Kidney epithelial cell (primary cell): ENCODE measurements around the gene NTM. TPM values are rescaled to one million over a fixed set of nuclear protein-coding genes. Genes with fewer than 3 reads are reported as not detected.

Experiments
- DNase-seq: peaks from one replicate; pipeline ENCODE4 v3.0.0-alpha.2; 2010; ENCODE audit warnings: low read depth
- H3K27me3 ChIP-seq: 2 replicates; pipeline ENCODE4 v1.6.0; 2011; ENCODE audit warnings: low read length; ENCODE audit not compliant: control insufficient read depth, insufficient read depth
- H3K36me3 ChIP-seq: 2 replicates; pipeline ENCODE4 v1.5.1; 2011; ENCODE audit warnings: low read length; ENCODE audit not compliant: control insufficient read depth, insufficient read depth
- H3K4me3 ChIP-seq: 2 replicates; pipeline ENCODE4 v1.5.1; 2011; ENCODE audit warnings: low read depth, mild to moderate bottlenecking, control low read depth, low read length
- total RNA-seq: library from RNA; depleted of rRNA; stranded (reverse); fragments of >200 nt; gene quantifications from 2 replicates; pipeline ENCODE4 v1.2.3, GENCODE V29; 2015
- TF ChIP-seq, protein P1 (sequence below): IDR thresholded peaks from 2 replicates; pipeline ENCODE4 v1.5.1; 2011; ENCODE audit warnings: mild to moderate bottlenecking, moderate library complexity, low read length, control low read depth, inconsistent platforms; ENCODE audit not compliant: insufficient read depth, poor library complexity, severe bottlenecking

NTM gene
- total RNA-seq, 1 donor from 2014 or later: 111 TPM

DNA sequence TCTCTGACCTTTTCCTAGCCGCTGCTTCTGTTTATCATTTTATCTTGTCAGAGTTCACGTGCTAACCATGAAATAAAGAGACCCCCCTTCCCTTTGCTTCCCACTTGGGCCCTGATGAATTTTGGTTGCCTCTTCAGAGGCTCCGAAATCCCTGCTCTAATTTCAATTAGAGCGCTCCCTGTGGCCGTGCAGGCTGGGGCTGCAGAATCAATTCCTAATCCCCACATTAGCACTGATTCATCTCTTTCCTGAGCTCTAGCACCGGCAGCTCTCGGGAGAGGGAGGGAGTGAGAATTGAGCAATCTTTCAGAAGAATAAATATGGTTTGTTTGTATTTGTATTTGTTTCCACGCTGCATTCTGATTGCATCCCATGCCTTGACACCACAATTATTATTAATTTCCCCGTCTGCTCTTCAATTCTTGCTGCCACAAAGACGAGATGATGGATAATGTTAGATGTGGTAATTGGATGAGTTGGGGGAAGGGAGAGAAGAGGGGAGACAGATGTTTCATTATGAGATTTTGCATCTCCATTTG is 76.9 kb downstream of the NTM start:
- Histone ChIP-seq H3K27me3 (no peaks in the 10 kb centered on the region), H3K36me3 (no peaks in the 10 kb centered on the region), H3K4me3 (no peak overlapping the region)
- DNase-seq: no peak
- TF ChIP-seq, protein P1, sequence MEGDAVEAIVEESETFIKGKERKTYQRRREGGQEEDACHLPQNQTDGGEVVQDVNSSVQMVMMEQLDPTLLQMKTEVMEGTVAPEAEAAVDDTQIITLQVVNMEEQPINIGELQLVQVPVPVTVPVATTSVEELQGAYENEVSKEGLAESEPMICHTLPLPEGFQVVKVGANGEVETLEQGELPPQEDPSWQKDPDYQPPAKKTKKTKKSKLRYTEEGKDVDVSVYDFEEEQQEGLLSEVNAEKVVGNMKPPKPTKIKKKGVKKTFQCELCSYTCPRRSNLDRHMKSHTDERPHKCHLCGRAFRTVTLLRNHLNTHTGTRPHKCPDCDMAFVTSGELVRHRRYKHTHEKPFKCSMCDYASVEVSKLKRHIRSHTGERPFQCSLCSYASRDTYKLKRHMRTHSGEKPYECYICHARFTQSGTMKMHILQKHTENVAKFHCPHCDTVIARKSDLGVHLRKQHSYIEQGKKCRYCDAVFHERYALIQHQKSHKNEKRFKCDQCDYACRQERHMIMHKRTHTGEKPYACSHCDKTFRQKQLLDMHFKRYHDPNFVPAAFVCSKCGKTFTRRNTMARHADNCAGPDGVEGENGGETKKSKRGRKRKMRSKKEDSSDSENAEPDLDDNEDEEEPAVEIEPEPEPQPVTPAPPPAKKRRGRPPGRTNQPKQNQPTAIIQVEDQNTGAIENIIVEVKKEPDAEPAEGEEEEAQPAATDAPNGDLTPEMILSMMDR: no peak

DNA sequence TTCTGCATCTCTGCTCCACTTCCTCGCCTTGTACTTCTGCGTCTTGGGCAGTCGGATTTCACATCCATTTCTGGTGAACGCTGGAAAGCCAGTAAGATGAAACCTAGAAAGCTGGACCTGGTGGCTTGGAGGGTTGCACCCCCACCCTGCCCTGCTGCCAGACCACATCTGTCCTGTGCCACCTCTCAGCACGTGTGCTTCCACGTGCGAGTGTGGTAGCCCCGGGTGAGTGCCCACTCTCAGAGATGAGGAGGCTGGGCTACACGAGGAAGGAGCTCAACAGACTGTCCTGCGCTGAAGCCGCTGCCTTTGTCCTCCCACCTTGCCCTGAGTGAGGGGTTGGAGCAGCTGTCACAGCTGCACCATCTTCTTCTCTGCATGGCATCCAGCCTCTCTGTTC is 77.5 kb downstream of the NTM start:
- Histone ChIP-seq H3K36me3 (no peaks in the 10 kb centered on the region), H3K27me3 (no peaks in the 10 kb centered on the region), H3K4me3 (no peak overlapping the region)
- no peak for DNase-seq
- TF ChIP-seq, protein P1: no peak

DNA sequence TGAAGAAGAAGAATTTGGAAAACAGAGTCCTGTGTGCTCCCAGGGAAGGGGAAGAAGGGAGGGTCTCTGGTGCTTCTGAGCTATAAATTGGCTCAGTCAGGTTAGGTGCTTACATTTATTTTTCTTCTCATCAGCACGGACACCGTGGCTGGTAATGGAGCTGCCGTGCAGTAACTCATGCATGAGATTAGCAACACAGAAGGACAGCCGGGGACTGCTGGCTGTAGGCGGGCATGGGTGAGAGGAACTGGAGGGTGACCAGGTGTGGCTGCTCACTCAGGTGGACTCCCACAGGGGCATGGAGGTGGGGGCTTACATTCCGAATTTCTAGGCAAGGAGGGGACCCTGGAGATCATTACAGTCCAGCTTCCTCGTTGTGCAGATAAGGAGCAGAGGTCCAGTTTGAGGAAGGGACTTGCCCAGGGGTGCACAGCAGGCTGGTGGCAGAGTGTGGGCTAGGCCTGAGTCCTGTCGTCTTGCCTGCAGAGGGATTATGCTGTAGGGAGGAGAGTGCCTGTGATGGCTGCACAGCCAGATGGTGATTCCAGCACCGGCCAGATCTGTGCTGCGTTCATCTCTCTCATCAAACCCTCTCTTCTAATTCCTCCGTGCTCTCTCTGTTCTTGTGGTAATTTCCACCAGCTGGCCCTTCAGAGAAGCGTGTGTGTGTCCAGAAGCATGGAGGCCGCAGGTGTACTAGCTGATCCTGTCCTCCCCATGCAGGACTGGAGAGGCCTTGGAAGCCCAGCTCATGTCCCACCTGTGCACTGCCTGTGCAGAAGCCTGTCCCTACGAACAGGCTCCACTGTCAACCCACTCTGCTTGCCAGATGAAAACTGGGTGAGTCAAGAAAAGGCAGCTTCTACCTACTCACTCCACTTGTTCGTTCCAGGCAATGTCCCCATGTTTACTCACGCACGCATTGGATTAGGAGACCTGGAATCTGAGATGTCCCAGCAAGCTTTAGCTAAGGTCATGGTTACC is 78.9 kb downstream of the NTM start:
- DNase-seq: no peak
- TF ChIP-seq, protein P1: no peak
- Histone ChIP-seq H3K4me3 (no peak overlapping the region), H3K36me3 (no peaks in the 10 kb centered on the region), H3K27me3 (no peaks in the 10 kb centered on the region)

DNA sequence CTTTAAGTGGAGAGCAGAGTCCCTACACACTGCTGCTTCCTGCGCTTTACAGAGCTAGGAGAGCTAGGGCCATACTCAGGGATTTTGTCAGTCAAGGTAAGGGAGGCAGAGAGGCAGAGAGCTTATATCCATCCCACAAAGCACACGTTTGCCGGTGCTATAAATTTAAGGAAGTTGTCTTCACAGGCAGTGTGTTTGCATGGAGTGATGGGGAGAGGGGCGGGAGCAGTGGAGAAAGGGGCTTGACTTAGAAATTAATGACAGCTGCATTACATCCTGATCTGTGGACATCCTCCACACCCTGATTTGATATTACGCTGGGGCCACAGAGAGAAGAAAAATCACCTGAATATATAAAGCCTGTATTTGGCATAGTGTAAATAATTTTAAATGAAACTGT is 84.1 kb downstream of the NTM start:
- DNase-seq: no peak
- Histone ChIP-seq H3K36me3 (no peaks in the 10 kb centered on the region), H3K27me3 (no peaks in the 10 kb centered on the region), H3K4me3 (no peak overlapping the region)
- TF ChIP-seq, protein P1: no peak

DNA sequence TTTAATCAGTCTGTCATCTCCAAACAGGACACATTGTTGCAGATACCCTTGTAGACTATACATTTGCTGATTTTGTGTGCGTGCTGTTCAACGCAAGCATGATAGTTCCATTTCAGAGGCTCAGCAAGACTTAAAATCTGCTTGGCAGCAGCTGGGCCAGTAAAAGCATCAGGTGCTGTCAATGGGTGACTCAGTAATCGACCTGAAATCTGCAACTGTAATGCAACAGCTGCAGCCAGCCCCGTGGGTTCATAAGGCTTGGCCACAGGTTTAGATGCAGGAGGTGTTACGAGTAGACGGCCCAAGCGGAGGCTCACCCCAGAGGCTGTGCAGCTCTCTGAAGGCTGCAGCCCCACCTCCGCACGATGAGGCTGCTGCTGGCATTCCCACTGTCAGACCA is 84.6 kb downstream of the NTM start:
- Histone ChIP-seq H3K36me3 (no peaks in the 10 kb centered on the region), H3K27me3 (no peaks in the 10 kb centered on the region), H3K4me3 (no peak overlapping the region)
- no peak for DNase-seq
- TF ChIP-seq, protein P1: no peak
